GM12878 (cell line): Measurements from ENCODE around the gene LDLRAD4. TPM values are rescaled to one million over a fixed set of nuclear protein-coding genes. Genes with fewer than 3 reads are reported as not detected.

Source experiments
- ATAC-seq: fragments of 200-7000 bp; cut with Tn5 transposase; 3 replicates; pipeline ENCODE4 v1.9.1; 2020; ENCODE audit warnings: mild to moderate bottlenecking, moderate library complexity
- BruUV-seq: library from RNA; stranded (reverse); fragments of 400-500 nt; replicated peaks from 2 replicates; lab custom pipeline; 2021; lab: Mats Ljungman, UMichigan
- CTCF ChIA-PET: fragments of 300-600 bp; sonication (Branson Sonifier 250); formaldehyde crosslinking; extraction: SDS; loops from one replicate; lab custom pipeline; 2021; ENCODE audit warnings: inconsistent platforms; lab: Yijun Ruan, JAX
- POLR2A ChIA-PET: fragments of 350-600 bp; formaldehyde crosslinking; extraction: SDS; loops from one replicate; lab custom pipeline; 2021; ENCODE audit warnings: inconsistent platforms; lab: Charles Lee
- RAD21 ChIA-PET: fragments of 300-600 bp; sonication (Branson Sonifier 250); formaldehyde crosslinking; loops from one replicate; lab custom pipeline; 2023; ENCODE audit warnings: antibody characterized with exemption; ENCODE audit not compliant: unreplicated experiment; lab: Charles Lee
- SMC1A ChIA-PET: fragments of 300-600 bp; sonication (Branson Sonifier 250); formaldehyde crosslinking; loops from one replicate; lab custom pipeline; 2023; ENCODE audit not compliant: unreplicated experiment, uncharacterized antibody; lab: Charles Lee
- DNase-seq: peaks from one replicate; pipeline ENCODE4 v3.0.0-alpha.2; 2011; ENCODE audit warnings: low read depth, low spot score
- FAIRE-seq: peaks from 3 replicates; lab custom pipeline; 2011; peaks lifted over from hg19 to GRCh38; lab: Jason Lieb, UNC
- H2AFZ ChIP-seq: 2 replicates; pipeline ENCODE4 v1.6.0; 2011; ENCODE audit warnings: low read depth, low read length, control low read depth; ENCODE audit not compliant: control insufficient read depth
- H3K27ac ChIP-seq: 2 replicates; pipeline ENCODE4 v1.5.1; 2011; ENCODE audit warnings: control low read depth; ENCODE audit not compliant: control insufficient read depth, insufficient read depth
- H3K27me3 ChIP-seq, 2 experiments: replicated peaks in 1 of 2; 2 replicates each; pipeline versions ENCODE4 v1.6.0 to v1.6.1; 2011; ENCODE audit warnings: low read length in 1 of 2; ENCODE audit not compliant: control insufficient read depth in 2 of 2, insufficient read depth in 2 of 2
- H3K36me3 ChIP-seq, 2 experiments: 2 replicates each; pipeline ENCODE4 v1.5.1; 2011; ENCODE audit warnings: low read length in 1 of 2; ENCODE audit not compliant: control insufficient read depth in 2 of 2, insufficient read depth in 2 of 2
- H3K4me1 ChIP-seq: 2 replicates; pipeline ENCODE4 v1.6.1; 2011; ENCODE audit warnings: mild to moderate bottlenecking, low read length, moderate library complexity, mixed read lengths; ENCODE audit not compliant: control insufficient read depth, insufficient read depth
- H3K4me2 ChIP-seq: 2 replicates; pipeline ENCODE4 v1.6.0; 2011; ENCODE audit warnings: control low read depth; ENCODE audit not compliant: control insufficient read depth, insufficient read depth
- H3K4me3 ChIP-seq: fragments of 200-600 bp; sonication (generic); 2 replicates; pipeline ENCODE4 v1.5.1; 2016
- H3K79me2 ChIP-seq: 2 replicates; pipeline ENCODE4 v1.6.0; 2011; ENCODE audit warnings: low read length; ENCODE audit not compliant: control insufficient read depth, insufficient read depth
- H3K9ac ChIP-seq: 2 replicates; pipeline ENCODE4 v1.8.0; 2011; ENCODE audit warnings: low read length, control low read depth, mixed read lengths; ENCODE audit not compliant: control insufficient read depth, insufficient read depth
- H3K9me3 ChIP-seq: replicated peaks from 3 replicates; pipeline ENCODE4 v1.5.1; 2011; ENCODE audit warnings: mild to moderate bottlenecking, low read length; ENCODE audit not compliant: control insufficient read depth, insufficient read depth
- H4K20me1 ChIP-seq: 2 replicates; pipeline ENCODE4 v1.6.0; 2011; ENCODE audit not compliant: control insufficient read depth, insufficient read depth
- IRF5 ChIP-seq: fragments of 450-650 bp; IDR thresholded peaks from 2 replicates; pipeline ENCODE4 v1.6.1; 2017; ENCODE audit warnings: borderline replicate concordance
- KLF5 ChIP-seq: fragments of 450-650 bp; IDR thresholded peaks from 2 replicates; pipeline ENCODE4 v1.6.1; 2014; ENCODE audit warnings: mild to moderate bottlenecking; ENCODE audit not compliant: partially characterized antibody
- STAT1 ChIP-seq: fragments of 450-650 bp; conservative IDR thresholded peaks from 2 replicates; pipeline ENCODE4 v1.6.1; 2014; ENCODE audit warnings: antibody characterized with exemption, mild to moderate bottlenecking
- WGBS: methylation state at CpG from one replicate; pipeline ENCODE4 v1.1.6; 2016; ENCODE audit warnings: low lambda C conversion rate; ENCODE audit not compliant: insufficient replicate concordance, insufficient coverage; ENCODE audit errors: missing lambda C conversion rate; 5-methylcytosine and 5-hydroxymethylcytosine counted together
- in situ Hi-C: fragments of 300-500 bp; cut with MboI; formaldehyde crosslinking; loops from 9 replicates; pipeline ENCODE4 v1.14.3; 2018; ENCODE audit warnings: mixed read lengths
- intact Hi-C: fragments of 100-400 bp; cut with micrococcal nuclease; formaldehyde crosslinking; loops from one replicate; pipeline ENCODE4 v1.14.2; 2022; ENCODE audit not compliant: unreplicated experiment
- polyA plus RNA-seq, 11 experiments: library from polyadenylated mRNA; depleted of rRNA in 4 of 11; unstranded in 6 of 11; stranded (reverse) in 5 of 11; fragments of >200 nt; fragmentation: Nextera tagmentation in 4 of 11; fragmentation: Illumina TruSeq in 1 of 11; extraction: Ambion mirVana in 4 of 11; extraction: Trizol in 1 of 11; gene quantifications; 1 replicate in 1 of 11; 2 replicates in 10 of 11; pipeline versions ENCODE4 v1.2.1 to v1.2.3, GENCODE V29; 2011 to 2016; ENCODE audit warnings: inconsistent platforms in 2 of 11, missing spikeins in 2 of 11, low read depth in 1 of 11
- total RNA-seq, 4 experiments: library from RNA; depleted of rRNA in 3 of 4; stranded (reverse); fragments of >200 nt in 3 of 4; fragmentation: Illumina TruSeq in 1 of 4; extraction: Trizol in 1 of 4; gene quantifications; 2 replicates each; pipeline versions ENCODE4 v1.2.1 to v1.2.3, GENCODE V29; 2013 to 2021

The LDLRAD4 gene
- total and polyA plus RNA-seq, 10 of the 15 experiments (the other 5 are each of a cell fraction or from before 2014, with no cell fraction given), result 2.7 to 16.8 (median 11.2) TPM

DNA sequence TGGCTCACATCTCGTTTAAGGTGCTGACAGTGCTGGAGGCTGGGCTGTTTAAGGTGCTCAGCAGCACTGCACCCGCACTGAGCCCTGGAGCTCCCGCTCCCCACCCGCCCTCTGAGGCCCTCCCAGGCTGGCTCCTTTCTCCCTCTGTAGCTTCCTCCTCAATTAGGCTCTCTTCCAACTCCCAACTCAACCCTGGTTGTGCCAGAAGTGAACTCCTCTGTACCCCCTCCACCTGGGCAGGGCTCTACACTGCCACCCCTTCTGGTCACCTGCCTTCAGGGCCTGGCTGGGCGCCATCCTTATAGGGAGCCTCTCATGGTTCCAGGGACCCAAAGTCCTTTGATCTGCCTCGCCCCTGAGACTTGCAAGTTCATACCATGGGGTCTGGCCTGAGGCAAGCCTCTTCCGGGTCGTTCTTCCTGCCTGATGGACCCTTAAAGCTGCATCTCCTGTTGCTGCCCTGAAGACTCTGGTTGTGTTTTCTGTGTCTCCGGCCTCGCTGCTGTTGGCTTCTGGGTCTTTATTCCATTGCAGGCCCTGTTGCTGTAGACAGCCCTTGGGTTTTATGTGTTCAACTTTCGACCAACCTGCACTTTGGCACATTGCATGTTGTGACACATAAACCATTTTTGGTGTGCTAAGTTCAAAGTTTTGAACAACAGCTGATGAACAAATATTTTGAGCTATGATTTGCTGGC lies 199.6 kb downstream of the LDLRAD4 start:
- no peak overlapping the region for H3K9ac ChIP-seq
- BruUV-seq, result no TSS peak
- ATAC-seq (no peak), FAIRE-seq (no peak), DNase-seq (no peak)
- no peak overlapping the region for H3K4me2 ChIP-seq
- ChIA-PET RAD21 (no interaction called here), POLR2A (no interaction called here), CTCF (interaction anchor here (0.6 kb wide), 1 partner anchor 88 kb away, joined by 3 read pairs; no protein-coding TSS in a partner anchor), SMC1A (no interaction called here)
- no peak overlapping the region for H3K4me3 ChIP-seq
- no peaks in the 10 kb centered on the region for H3K9me3 ChIP-seq
- no peaks in the 10 kb centered on the region; a peak in 2 of 4 replicates for H3K27me3 ChIP-seq
- in situ Hi-C loops (no loop called here), intact Hi-C loops (loop anchor here (10.0 kb wide), 1 partner anchor 173 kb away; no protein-coding TSS in a partner anchor)
- no peaks in the 10 kb centered on the region for H3K4me1 ChIP-seq
- H3K36me3 ChIP-seq, result no peaks in the 10 kb centered on the region
- TF ChIP-seq KLF5, result no peak
- no peak for TF ChIP-seq STAT1
- no peak for TF ChIP-seq IRF5
- no peak overlapping the region for H2AFZ ChIP-seq
- no peaks in the 10 kb centered on the region for H3K79me2 ChIP-seq
- 45% methylated on average over 11 of the region's 11 CpGs for WGBS
- H3K27ac ChIP-seq, result no peak overlapping the region
- H4K20me1 ChIP-seq, result no peaks in the 10 kb centered on the region; the same call in 1 of the 2 replicates
